ENCODE data around the gene DLL1.

Gene DLL1

DNA sequence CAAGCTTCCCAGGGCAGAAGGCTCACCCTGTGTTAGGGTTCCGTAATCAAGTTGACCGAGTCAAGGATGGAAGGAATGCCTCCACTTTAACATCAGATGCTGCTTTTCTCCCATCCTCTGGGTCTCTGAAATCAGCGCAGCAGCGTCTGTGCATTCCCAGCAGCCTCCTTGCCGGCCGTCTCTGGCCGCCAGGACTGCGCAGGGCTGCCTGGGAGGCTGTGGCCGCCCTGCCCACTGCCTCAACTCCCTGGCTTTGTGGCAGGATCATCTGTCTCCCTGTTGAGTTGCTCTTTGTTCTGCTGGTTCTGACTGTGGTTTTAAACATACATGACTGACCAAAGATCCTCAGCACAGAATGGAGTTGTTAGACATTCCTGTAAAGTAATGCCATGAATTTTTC, 56.5 kb downstream of the DLL1 start:
- in situ Hi-C loops (cut with MboI; ENCODE audit: low sequenced_read_pairs): no loop called here

DNA sequence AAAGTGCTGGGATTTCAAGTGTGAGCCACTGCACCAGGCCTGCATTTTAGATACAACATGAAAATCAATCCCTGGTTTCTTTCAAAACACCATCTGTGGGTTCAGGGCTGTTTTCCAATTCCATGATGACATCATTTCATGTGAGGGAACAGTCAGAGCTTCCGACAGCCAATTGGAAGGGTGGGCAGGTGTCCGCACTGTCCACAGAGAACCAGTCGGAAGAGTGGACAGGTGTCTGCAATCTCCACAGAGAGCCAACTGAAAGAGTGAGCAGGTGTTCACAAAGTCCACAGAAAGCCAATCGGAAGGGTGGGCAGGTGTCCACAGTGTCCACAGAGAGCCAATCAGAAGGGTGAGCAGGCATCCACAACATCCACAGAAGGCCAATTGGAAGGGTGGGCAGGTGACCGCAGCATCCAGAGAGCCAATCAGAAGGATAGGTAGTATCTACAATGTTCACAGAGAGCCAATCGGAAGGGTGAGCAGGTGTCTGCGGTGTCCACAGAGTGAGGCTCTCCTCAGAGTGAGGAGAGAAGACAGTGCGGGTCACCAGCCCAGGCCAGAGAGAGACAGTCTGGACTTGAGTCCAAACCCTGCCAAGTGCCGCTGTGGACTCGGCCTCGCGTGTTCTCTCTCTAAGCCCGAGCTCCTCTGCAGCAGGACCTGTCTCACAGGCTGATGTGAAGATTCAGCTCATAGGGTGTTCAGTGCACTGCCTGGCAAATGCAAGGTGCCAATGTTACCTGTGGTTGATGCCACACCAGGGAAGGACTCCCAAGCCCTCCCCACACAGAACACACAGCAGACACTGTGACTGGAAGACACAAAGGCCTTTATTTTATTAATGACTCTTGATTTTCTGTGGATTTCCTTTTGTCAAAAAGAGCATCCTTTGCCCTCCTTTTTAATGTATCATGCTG, 57.3 kb downstream of the DLL1 start:
- in situ Hi-C loops (cut with MboI; ENCODE audit: low sequenced_read_pairs): no loop called here

Data from HL-60/S4 treated with retinoic acid at 250 ng/mL for 4 days and 3 days (cell line).